IMR-90 (cell line): Measurements from ENCODE around the gene TTC21B. TPM values are rescaled to one million over a fixed set of nuclear protein-coding genes. Genes with fewer than 3 reads are reported as not detected.

ENCODE experiments used
- ATAC-seq: fragments of 200-7000 bp; cut with Tn5 transposase; 2 replicates; pipeline ENCODE4 v1.9.1; 2020; ENCODE audit warnings: low read depth, mild to moderate bottlenecking, moderate library complexity
- BruUV-seq: library from RNA; stranded (reverse); fragments of 400-500 nt; replicated peaks from 2 replicates; lab custom pipeline; 2021; lab: Mats Ljungman, UMichigan
- CTCF ChIA-PET: fragments of 300-600 bp; formaldehyde crosslinking; extraction: SDS; loops from one replicate; lab custom pipeline; 2021; ENCODE audit warnings: antibody characterized with exemption; lab: Yijun Ruan, JAX
- POLR2A ChIA-PET: fragments of 300-600 bp; sonication (Branson Sonifier 250); formaldehyde crosslinking; loops from one replicate; lab custom pipeline; 2022; ENCODE audit warnings: antibody characterized with exemption; ENCODE audit not compliant: unreplicated experiment; lab: Charles Lee
- DNase-seq: peaks from one replicate; pipeline ENCODE4 v3.0.0; 2013
- H2AFZ ChIP-seq: replicated peaks from 2 replicates; pipeline ENCODE3; 2013; ENCODE audit warnings: low read length, mild to moderate bottlenecking; ENCODE audit not compliant: poor library complexity
- H2AK5ac ChIP-seq: 2 replicates; pipeline ENCODE4 v1.6.1; 2013; ENCODE audit warnings: low read depth, low read length, inconsistent platforms
- H2AK9ac ChIP-seq: replicated peaks from 2 replicates; pipeline ENCODE3; 2013; ENCODE audit warnings: mild to moderate bottlenecking, low read depth, low read length, moderate library complexity; ENCODE audit not compliant: poor library complexity
- H2BK120ac ChIP-seq: 2 replicates; pipeline ENCODE4 v1.6.1; 2013; ENCODE audit warnings: low read depth, low read length, inconsistent platforms
- H2BK15ac ChIP-seq: 3 replicates; pipeline ENCODE4 v1.6.1; 2013; ENCODE audit warnings: low read depth, low read length, inconsistent platforms
- H2BK20ac ChIP-seq: 2 replicates; pipeline ENCODE4 v1.6.1; 2013; ENCODE audit warnings: low read depth, mild to moderate bottlenecking, inconsistent platforms, low read length, moderate library complexity
- H2BK5ac ChIP-seq: 2 replicates; pipeline ENCODE4 v1.6.1; 2013; ENCODE audit warnings: mild to moderate bottlenecking, low read depth, low read length, inconsistent platforms; ENCODE audit not compliant: poor library complexity, severe bottlenecking
- H3K14ac ChIP-seq: replicated peaks from 2 replicates; pipeline ENCODE4 v1.6.1; 2013; ENCODE audit warnings: low read depth, low read length, inconsistent platforms
- H3K18ac ChIP-seq: 2 replicates; pipeline ENCODE4 v1.6.1; 2013; ENCODE audit warnings: low read depth, low read length, control low read depth
- H3K23ac ChIP-seq: 2 replicates; pipeline ENCODE4 v1.6.1; 2013; ENCODE audit warnings: low read depth, low read length, inconsistent platforms
- H3K27ac ChIP-seq: 2 replicates; pipeline ENCODE4 v1.5.1; 2013; ENCODE audit warnings: mild to moderate bottlenecking, control low read depth, low read length; ENCODE audit not compliant: insufficient read depth
- H3K27me3 ChIP-seq: 2 replicates; pipeline ENCODE4 v1.6.1; 2013; ENCODE audit warnings: low read length; ENCODE audit not compliant: control insufficient read depth, insufficient read depth
- H3K36me3 ChIP-seq: 2 replicates; pipeline ENCODE4 v1.6.1; 2013; ENCODE audit warnings: low read length, mixed read lengths; ENCODE audit not compliant: control insufficient read depth, insufficient read depth
- H3K4ac ChIP-seq: 2 replicates; pipeline ENCODE4 v1.6.1; 2013; ENCODE audit warnings: low read depth, low read length, inconsistent platforms
- H3K4me1 ChIP-seq: 2 replicates; pipeline ENCODE4 v1.6.1; 2013; ENCODE audit warnings: low read length, mixed read lengths; ENCODE audit not compliant: control insufficient read depth, insufficient read depth
- H3K4me2 ChIP-seq: 2 replicates; pipeline ENCODE4 v1.6.1; 2013; ENCODE audit warnings: low read depth, mild to moderate bottlenecking, control low read depth, low read length, moderate library complexity
- H3K4me3 ChIP-seq: 2 replicates; pipeline ENCODE4 v1.5.1; 2013; ENCODE audit warnings: low read depth, mild to moderate bottlenecking, control low read depth, low read length, moderate library complexity; ENCODE audit not compliant: insufficient read depth
- H3K56ac ChIP-seq: 2 replicates; pipeline ENCODE4 v1.6.1; 2013; ENCODE audit warnings: low read length, inconsistent platforms; ENCODE audit not compliant: insufficient read depth; ENCODE audit errors: extremely low read depth
- H3K79me1 ChIP-seq, 2 experiments: 2 replicates each; pipeline ENCODE4 v1.6.1; 2013; ENCODE audit warnings: low read length in 2 of 2, inconsistent platforms in 1 of 2, low read depth in 1 of 2
- H3K9ac ChIP-seq: 2 replicates; pipeline ENCODE4 v1.6.1; 2013; ENCODE audit warnings: low read depth, low read length, control low read depth
- H3K9me1 ChIP-seq: 2 replicates; pipeline ENCODE4 v1.6.1; 2013; ENCODE audit warnings: low read length, inconsistent platforms; ENCODE audit not compliant: insufficient read depth
- H3K9me3 ChIP-seq: 2 replicates; pipeline ENCODE4 v1.6.1; 2013; ENCODE audit warnings: low read length; ENCODE audit not compliant: control insufficient read depth, insufficient read depth
- H4K20me1 ChIP-seq: 2 replicates; pipeline ENCODE4 v1.6.1; 2013; ENCODE audit warnings: low read length, inconsistent platforms; ENCODE audit not compliant: insufficient read depth
- H4K5ac ChIP-seq: 2 replicates; pipeline ENCODE4 v1.6.1; 2013; ENCODE audit warnings: mild to moderate bottlenecking, low read depth, low read length, control low read depth
- H4K8ac ChIP-seq, 2 experiments: 2 replicates each; pipeline ENCODE4 v1.6.1; 2013; ENCODE audit warnings: low read depth in 2 of 2, low read length in 2 of 2, control low read depth in 1 of 2, inconsistent platforms in 1 of 2
- H4K91ac ChIP-seq: 2 replicates; pipeline ENCODE4 v1.6.1; 2013; ENCODE audit warnings: low read depth, low read length, inconsistent platforms; ENCODE audit not compliant: insufficient read depth
- ELK1 ChIP-seq: fragments of 150-350 bp; IDR thresholded peaks from 2 replicates; pipeline ENCODE4 v1.6.1; 2016; ENCODE audit warnings: low read depth, mild to moderate bottlenecking, low read length, moderate library complexity, borderline replicate concordance
- FOS ChIP-seq: fragments of 150-350 bp; IDR thresholded peaks from 2 replicates; pipeline ENCODE4 v1.6.1; 2016; ENCODE audit warnings: low read depth, low read length
- MAFK ChIP-seq: IDR thresholded peaks from 2 replicates; pipeline ENCODE4 v1.6.1; 2012; ENCODE audit warnings: low read depth, low read length, improper control_type of control experiment
- MXI1 ChIP-seq: IDR thresholded peaks from 2 replicates; pipeline ENCODE4 v1.6.1; 2012; ENCODE audit warnings: low read depth, mild to moderate bottlenecking, low read length, moderate library complexity, borderline replicate concordance
- RCOR1 ChIP-seq: IDR thresholded peaks from 2 replicates; pipeline ENCODE4 v1.6.1; 2012; ENCODE audit warnings: mild to moderate bottlenecking, low read length, improper control_type of control experiment; ENCODE audit not compliant: insufficient replicate concordance
- SMC3 ChIP-seq: fragments of 150-350 bp; IDR thresholded peaks from 2 replicates; pipeline ENCODE4 v1.6.1; 2016; ENCODE audit warnings: low read depth, mild to moderate bottlenecking, antibody characterized with exemption, low read length, moderate library complexity
- WGBS, 2 experiments: methylation state at CpG; one replicate each; pipeline versions ENCODE4 v1.1.5 to v1.1.7; 2013; ENCODE audit warnings: missing lambda C conversion rate in 2 of 2; ENCODE audit not compliant: insufficient read length in 1 of 2; ENCODE audit errors: extremely low coverage in 2 of 2; 5-methylcytosine and 5-hydroxymethylcytosine counted together
- dilution Hi-C: fragments of 300-500 bp; cut with HindIII; formaldehyde crosslinking; loops from one replicate; pipeline ENCODE4 v1.14.3; 2018; ENCODE audit warnings: low sequenced_read_pairs; ENCODE audit not compliant: unreplicated experiment
- in situ Hi-C: fragments of 300-500 bp; cut with MboI; formaldehyde crosslinking; loops from 3 replicates; pipeline ENCODE4 v1.14.3; 2019; ENCODE audit warnings: low sequenced_read_pairs, inconsistent platforms, mixed read lengths
- intact Hi-C: fragments of 100-400 bp; cut with micrococcal nuclease; formaldehyde crosslinking; loops from 2 replicates; pipeline ENCODE4 v1.10.0; 2022
- polyA plus RNA-seq, 3 experiments: library from polyadenylated mRNA; depleted of rRNA; stranded (reverse); fragments of >200 nt; gene quantifications; 2 replicates each; pipeline ENCODE4 v1.2.3, GENCODE V29; 2012; ENCODE audit warnings: low replicate concordance in 1 of 3
- total RNA-seq: library from RNA; depleted of rRNA; stranded (reverse); fragments of >200 nt; gene quantifications from 2 replicates; pipeline ENCODE4 v1.2.3, GENCODE V29; 2012
- TF ChIP-seq, protein P1 (sequence below): conservative IDR thresholded peaks from 2 replicates; pipeline ENCODE4 v1.5.1; 2012; ENCODE audit warnings: mild to moderate bottlenecking, low read depth, low read length, improper control_type of control experiment

The TTC21B gene
- total and polyA plus RNA-seq, 2 of the 4 experiments (the other 2 are of a cell fraction), result 8.0 to 17.2 TPM

GRCh38 chr2:165911981-165912380 is 41.6 kb downstream of the TTC21B start:
- no peak overlapping the region for H3K27ac ChIP-seq
- no peaks in the 10 kb centered on the region for H3K27me3 ChIP-seq
- in situ Hi-C loops, result no loop called here
- no peak overlapping the region for H2AFZ ChIP-seq
- H3K14ac ChIP-seq, result no peak overlapping the region
- intact Hi-C loops, result no loop called here
- no peaks in the 10 kb centered on the region for H4K20me1 ChIP-seq
- H3K4me1 ChIP-seq, result no peaks in the 10 kb centered on the region
- H3K23ac ChIP-seq, result no peak overlapping the region
- peak overlapping the region; percentile 52; the same call in 1 of the 2 replicates for H3K18ac ChIP-seq
- DNase-seq, result no peak
- H4K91ac ChIP-seq, result no peak overlapping the region
- no peak overlapping the region for H3K9ac ChIP-seq
- no CpG with 5 or more reads among the region's 2 CpGs for WGBS, 2 experiments
- TF ChIP-seq FOS (no peak), MAFK (0 out of 2 replicates have a peak, but pooled peaks have one; percentile 5), RCOR1 (no peak), ELK1 (no peak), MXI1 (no peak), SMC3 (no peak)
- TF ChIP-seq, protein P1, sequence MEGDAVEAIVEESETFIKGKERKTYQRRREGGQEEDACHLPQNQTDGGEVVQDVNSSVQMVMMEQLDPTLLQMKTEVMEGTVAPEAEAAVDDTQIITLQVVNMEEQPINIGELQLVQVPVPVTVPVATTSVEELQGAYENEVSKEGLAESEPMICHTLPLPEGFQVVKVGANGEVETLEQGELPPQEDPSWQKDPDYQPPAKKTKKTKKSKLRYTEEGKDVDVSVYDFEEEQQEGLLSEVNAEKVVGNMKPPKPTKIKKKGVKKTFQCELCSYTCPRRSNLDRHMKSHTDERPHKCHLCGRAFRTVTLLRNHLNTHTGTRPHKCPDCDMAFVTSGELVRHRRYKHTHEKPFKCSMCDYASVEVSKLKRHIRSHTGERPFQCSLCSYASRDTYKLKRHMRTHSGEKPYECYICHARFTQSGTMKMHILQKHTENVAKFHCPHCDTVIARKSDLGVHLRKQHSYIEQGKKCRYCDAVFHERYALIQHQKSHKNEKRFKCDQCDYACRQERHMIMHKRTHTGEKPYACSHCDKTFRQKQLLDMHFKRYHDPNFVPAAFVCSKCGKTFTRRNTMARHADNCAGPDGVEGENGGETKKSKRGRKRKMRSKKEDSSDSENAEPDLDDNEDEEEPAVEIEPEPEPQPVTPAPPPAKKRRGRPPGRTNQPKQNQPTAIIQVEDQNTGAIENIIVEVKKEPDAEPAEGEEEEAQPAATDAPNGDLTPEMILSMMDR, result no peak
- no peaks in the 10 kb centered on the region for H3K9me3 ChIP-seq
- H3K56ac ChIP-seq, result no peak overlapping the region
- no peak overlapping the region for H2AK5ac ChIP-seq
- no peaks in the 10 kb centered on the region for H3K9me1 ChIP-seq
- no peak overlapping the region for H2BK20ac ChIP-seq
- H3K4me3 ChIP-seq, result no peak overlapping the region
- no peaks in the 10 kb centered on the region for H3K79me1 ChIP-seq
- ATAC-seq, result no peak
- H2BK5ac ChIP-seq, result peak overlapping the region; percentile 66
- no TSS peak for BruUV-seq
- ChIA-PET CTCF (no interaction called here), POLR2A (no interaction called here)
- no peak overlapping the region for H3K4me2 ChIP-seq
- H4K5ac ChIP-seq, result peak overlapping the region; percentile 40; the same call in 1 of the 2 replicates
- peaks cover 9% of the 10 kb centered on the region for H3K36me3 ChIP-seq
- dilution Hi-C loops, result no loop called here
- H4K8ac ChIP-seq, result no peak overlapping the region; a peak in 1 of 4 replicates
- no peak overlapping the region for H2AK9ac ChIP-seq
- no peak overlapping the region for H3K4ac ChIP-seq
- H2BK15ac ChIP-seq, result no peak overlapping the region
- no peak overlapping the region; the same call in 1 of the 2 replicates for H2BK120ac ChIP-seq
